NCI-H146 treated with DMSO at 0.1 percent for 48 hours (cell line): ENCODE data around the gene ARHGAP36.

Experiments
- DNase-seq: peaks from one replicate; lab custom pipeline; 2025; ENCODE audit not compliant: unreplicated experiment; lab: John Stamatoyannopoulos, UW

ARHGAP36 gene

GRCh38 chrX:131068945-131069719 is 11.0 kb downstream of the ARHGAP36 start:
- no peak for DNase-seq

DNA sequence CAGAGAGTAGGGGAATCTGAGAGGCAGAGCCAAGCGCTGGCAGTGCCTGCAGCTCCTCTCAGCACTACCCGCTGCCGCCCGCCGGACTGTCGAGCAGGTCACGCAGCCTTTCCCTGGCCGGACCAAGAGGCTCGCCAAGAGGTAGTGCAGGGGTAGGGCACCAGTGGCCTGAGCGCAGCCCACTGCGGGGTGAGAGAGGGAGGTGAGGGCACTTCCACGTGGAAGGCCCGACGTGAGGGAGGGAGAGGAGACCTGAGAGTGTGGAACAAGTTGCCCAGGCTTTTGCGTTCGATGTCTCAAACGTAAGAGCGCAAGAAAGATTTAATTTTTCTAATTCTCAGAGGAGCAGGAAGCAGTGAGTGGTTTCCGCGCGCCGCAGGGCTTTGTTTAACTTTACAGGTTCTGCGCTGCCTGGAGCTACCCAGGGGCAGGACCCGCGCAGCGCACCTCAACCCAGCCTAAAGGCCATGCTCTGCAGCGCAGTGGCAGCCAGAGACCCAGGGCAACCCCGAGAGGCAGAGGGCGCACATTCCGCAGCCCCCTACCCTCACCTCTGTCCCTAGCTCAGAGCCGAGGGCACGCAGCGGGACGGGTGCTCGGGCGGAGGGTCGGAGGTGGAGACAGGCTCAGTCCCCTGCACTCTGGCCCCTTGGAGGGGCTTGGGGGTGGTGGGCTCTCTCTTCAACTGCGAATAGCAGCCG is 14.9 kb downstream of the ARHGAP36 start:
- DNase-seq, result no peak

- no peak for DNase-seq
Measured at GRCh38 chrX:131073607-131074006, 15.5 kb downstream of the ARHGAP36 start.

- DNase-seq, result no peak
Measured at GRCh38 chrX:131081772-131082740, 23.9 kb downstream of the ARHGAP36 start.

DNA sequence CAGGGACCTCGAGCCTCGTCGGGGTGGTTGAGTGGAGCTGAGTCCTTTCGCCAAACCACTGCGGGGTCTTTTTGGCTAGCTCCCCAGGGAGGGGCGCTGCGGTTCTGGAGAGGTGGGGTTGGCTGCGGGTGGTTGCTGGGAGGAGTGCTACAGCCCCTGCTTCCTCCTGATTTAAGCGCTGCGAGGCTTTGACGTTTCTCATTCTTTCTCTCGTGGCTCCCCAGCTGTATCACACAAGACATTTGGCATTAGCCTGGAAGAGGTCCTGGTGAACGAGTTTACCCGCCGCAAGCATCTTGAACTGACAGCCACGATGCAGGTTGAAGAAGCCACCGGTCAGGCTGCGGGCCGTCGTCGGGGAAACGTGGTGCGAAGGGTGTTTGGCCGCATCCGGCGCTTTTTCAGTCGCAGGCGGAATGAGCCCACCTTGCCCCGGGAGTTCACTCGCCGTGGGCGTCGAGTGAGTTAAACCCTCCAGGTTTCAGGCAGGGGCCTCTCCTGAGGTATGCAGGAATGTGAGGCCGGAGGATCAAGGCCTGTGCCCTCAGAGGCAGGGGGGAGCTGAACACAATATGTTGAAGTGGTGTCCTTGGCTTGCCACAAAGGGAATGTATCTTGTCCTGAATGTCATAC is 25.5 kb downstream of the ARHGAP36 start:
- no peak for DNase-seq

- DNase-seq, result no peak
Measured at GRCh38 chrX:131084145-131084544, 26.0 kb downstream of the ARHGAP36 start.

GRCh38 chrX:131136776-131137175 is 78.6 kb downstream of the ARHGAP36 start:
- no peak for DNase-seq

- no peak for DNase-seq
Measured at GRCh38 chrX:131139072-131139471, 80.9 kb downstream of the ARHGAP36 start.
